KMS-11 (cell line): ENCODE data around the gene SERINC3.

Experiments used
- H2AFZ ChIP-seq: fragments of 200-600 bp; sonication (generic); 2 replicates; pipeline ENCODE4 v1.6.1; 2016; ENCODE audit warnings: antibody characterized with exemption, mixed run types, low read depth
- H3K27ac ChIP-seq: fragments of 200-600 bp; sonication (generic); 2 replicates; pipeline ENCODE4 v1.6.1; 2016; ENCODE audit warnings: mild to moderate bottlenecking, mixed run types
- H3K27me3 ChIP-seq: fragments of 200-600 bp; sonication (generic); 2 replicates; pipeline ENCODE4 v1.6.1; 2017; ENCODE audit warnings: mild to moderate bottlenecking, low read depth, mixed run types, moderate library complexity; ENCODE audit not compliant: insufficient read depth
- H3K36me3 ChIP-seq: fragments of 200-600 bp; sonication (generic); 2 replicates; pipeline ENCODE4 v1.6.1; 2017; ENCODE audit warnings: mild to moderate bottlenecking, mixed run types; ENCODE audit not compliant: insufficient read depth
- H3K4me1 ChIP-seq: fragments of 200-600 bp; sonication (generic); 2 replicates; pipeline ENCODE4 v1.6.1; 2016; ENCODE audit warnings: mild to moderate bottlenecking, low read depth, mixed run types; ENCODE audit not compliant: poor library complexity, severe bottlenecking
- H3K4me2 ChIP-seq: fragments of 200-600 bp; sonication (generic); 2 replicates; pipeline ENCODE4 v1.7.0; 2016; ENCODE audit warnings: mild to moderate bottlenecking, mixed run types
- H3K4me3 ChIP-seq: fragments of 200-600 bp; sonication (generic); IDR thresholded peaks from 2 replicates; pipeline ENCODE4 v1.6.1; 2017; ENCODE audit warnings: low read depth, low read length, mixed read lengths; ENCODE audit not compliant: insufficient read depth
- H3K79me2 ChIP-seq: fragments of 200-600 bp; sonication (generic); 2 replicates; pipeline ENCODE4 v1.6.1; 2016; ENCODE audit warnings: low read depth, mixed run types; ENCODE audit not compliant: insufficient read depth
- H3K9ac ChIP-seq: fragments of 200-600 bp; sonication (generic); 2 replicates; pipeline ENCODE4 v1.6.1; 2016; ENCODE audit warnings: mild to moderate bottlenecking, mixed run types
- H4K20me1 ChIP-seq: fragments of 200-600 bp; sonication (generic); 2 replicates; pipeline ENCODE4 v1.6.1; 2016; ENCODE audit warnings: mild to moderate bottlenecking, mixed run types; ENCODE audit not compliant: insufficient read depth
- TF ChIP-seq, protein P1 (sequence below): fragments of 200-600 bp; sonication (generic); conservative IDR thresholded peaks from 2 replicates; pipeline ENCODE4 v1.6.1; 2017; ENCODE audit warnings: low read depth, mild to moderate bottlenecking, antibody characterized with exemption, low read length, moderate library complexity, mixed read lengths

SERINC3 gene

GRCh38 chr20:44497761-44498160 lies 24.1 kb downstream of the SERINC3 start:
- H3K27me3 ChIP-seq: no peaks in the 10 kb centered on the region
- no peak overlapping the region for H2AFZ ChIP-seq
- H4K20me1 ChIP-seq: no peaks in the 10 kb centered on the region
- H3K9ac ChIP-seq: no peak overlapping the region
- H3K4me2 ChIP-seq: no peak overlapping the region
- H3K4me1 ChIP-seq: peaks cover 37% of the 10 kb centered on the region
- TF ChIP-seq, protein P1, sequence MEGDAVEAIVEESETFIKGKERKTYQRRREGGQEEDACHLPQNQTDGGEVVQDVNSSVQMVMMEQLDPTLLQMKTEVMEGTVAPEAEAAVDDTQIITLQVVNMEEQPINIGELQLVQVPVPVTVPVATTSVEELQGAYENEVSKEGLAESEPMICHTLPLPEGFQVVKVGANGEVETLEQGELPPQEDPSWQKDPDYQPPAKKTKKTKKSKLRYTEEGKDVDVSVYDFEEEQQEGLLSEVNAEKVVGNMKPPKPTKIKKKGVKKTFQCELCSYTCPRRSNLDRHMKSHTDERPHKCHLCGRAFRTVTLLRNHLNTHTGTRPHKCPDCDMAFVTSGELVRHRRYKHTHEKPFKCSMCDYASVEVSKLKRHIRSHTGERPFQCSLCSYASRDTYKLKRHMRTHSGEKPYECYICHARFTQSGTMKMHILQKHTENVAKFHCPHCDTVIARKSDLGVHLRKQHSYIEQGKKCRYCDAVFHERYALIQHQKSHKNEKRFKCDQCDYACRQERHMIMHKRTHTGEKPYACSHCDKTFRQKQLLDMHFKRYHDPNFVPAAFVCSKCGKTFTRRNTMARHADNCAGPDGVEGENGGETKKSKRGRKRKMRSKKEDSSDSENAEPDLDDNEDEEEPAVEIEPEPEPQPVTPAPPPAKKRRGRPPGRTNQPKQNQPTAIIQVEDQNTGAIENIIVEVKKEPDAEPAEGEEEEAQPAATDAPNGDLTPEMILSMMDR: no peak
- H3K4me3 ChIP-seq: no peak overlapping the region
- H3K36me3 ChIP-seq: peaks cover 3% of the 10 kb centered on the region; the same call in 1 of the 2 replicates
- H3K79me2 ChIP-seq: no peaks in the 10 kb centered on the region
- no peak overlapping the region for H3K27ac ChIP-seq

DNA sequence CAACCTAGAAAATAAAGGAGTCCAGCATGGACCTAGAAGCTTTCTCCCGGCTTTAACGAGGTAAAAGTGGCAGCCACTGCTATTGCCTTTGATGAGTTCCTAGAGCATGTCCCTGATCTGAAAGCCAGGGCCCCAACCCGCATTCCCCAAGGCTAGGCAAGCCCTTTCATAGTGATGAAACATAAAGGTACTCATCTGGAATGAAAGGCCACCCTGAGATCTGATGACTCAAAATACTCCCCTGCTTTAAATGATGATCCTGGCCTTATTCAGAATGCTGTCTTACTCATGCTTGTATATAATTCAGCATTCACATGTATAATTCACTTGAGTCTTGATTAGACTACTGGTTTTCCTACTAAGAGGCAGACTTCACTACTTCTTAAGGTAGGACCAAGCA lies 24.9 kb downstream of the SERINC3 start:
- no peak overlapping the region for H3K4me2 ChIP-seq
- no peak overlapping the region for H2AFZ ChIP-seq
- peaks cover 3% of the 10 kb centered on the region; the same call in 1 of the 2 replicates for H3K36me3 ChIP-seq
- no peaks in the 10 kb centered on the region for H3K27me3 ChIP-seq
- H3K9ac ChIP-seq: no peak overlapping the region
- H3K4me1 ChIP-seq: peaks cover 44% of the 10 kb centered on the region
- H3K27ac ChIP-seq: no peak overlapping the region
- H4K20me1 ChIP-seq: no peaks in the 10 kb centered on the region
- no peaks in the 10 kb centered on the region for H3K79me2 ChIP-seq
- no peak overlapping the region for H3K4me3 ChIP-seq
- TF ChIP-seq, protein P1: no peak

DNA sequence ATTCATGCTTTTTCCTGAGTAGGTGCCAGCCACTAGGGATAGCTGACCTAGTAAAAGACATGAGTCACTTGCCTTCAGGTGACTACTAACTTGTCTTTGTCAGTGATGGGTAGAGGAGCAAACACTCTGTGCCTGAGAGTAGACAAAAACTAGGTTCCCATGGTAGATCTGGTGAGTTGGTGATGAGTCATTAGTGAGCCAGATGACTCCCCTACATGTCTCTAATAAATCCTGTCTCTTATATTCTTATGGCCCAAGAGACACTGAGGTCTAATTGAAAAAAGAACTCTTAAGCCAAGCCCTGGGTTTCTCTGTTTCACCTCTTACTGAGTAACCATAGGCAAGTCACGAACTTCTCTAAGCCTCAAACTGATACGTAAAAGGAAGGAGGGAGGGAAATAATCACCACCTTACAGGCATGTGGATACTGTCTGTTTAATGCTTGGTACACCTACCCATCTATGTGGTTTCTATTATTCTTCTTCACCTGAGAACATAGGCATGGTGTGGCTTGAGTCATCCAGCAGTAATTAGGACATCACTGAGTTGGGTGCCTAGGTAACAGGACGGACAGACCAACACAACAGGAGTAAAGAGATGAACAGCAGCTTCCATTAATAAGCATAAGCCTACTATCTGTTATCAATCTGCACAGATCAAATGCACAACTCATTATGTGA lies 25.9 kb downstream of the SERINC3 start:
- H3K27ac ChIP-seq: 0 out of 2 replicates have a peak overlapping the region, but pooled peaks have one; percentile 21
- no peak overlapping the region; the same call in 1 of the 2 replicates for H3K4me2 ChIP-seq
- H3K36me3 ChIP-seq: 0 out of 2 replicates have a peak, but pooled peaks cover 6% of the 10 kb centered on the region
- H3K79me2 ChIP-seq: no peaks in the 10 kb centered on the region
- no peak overlapping the region for H3K4me3 ChIP-seq
- peaks cover 55% of the 10 kb centered on the region for H3K4me1 ChIP-seq
- no peaks in the 10 kb centered on the region for H4K20me1 ChIP-seq
- H2AFZ ChIP-seq: no peak overlapping the region
- H3K27me3 ChIP-seq: no peaks in the 10 kb centered on the region
- TF ChIP-seq, protein P1: no peak
- no peak overlapping the region for H3K9ac ChIP-seq

GRCh38 chr20:44495257-44495656 lies 26.6 kb downstream of the SERINC3 start:
- Histone ChIP-seq H3K27me3 (no peaks in the 10 kb centered on the region), H3K4me1 (peaks cover 62% of the 10 kb centered on the region), H3K4me2 (peak overlapping the region; percentile 30), H3K27ac (peak overlapping the region; percentile 21; the same call in 1 of the 2 replicates), H3K9ac (no peak overlapping the region), H2AFZ (no peak overlapping the region), H3K4me3 (no peak overlapping the region), H3K36me3 (0 out of 2 replicates have a peak, but pooled peaks cover 6% of the 10 kb centered on the region), H4K20me1 (no peaks in the 10 kb centered on the region), H3K79me2 (no peaks in the 10 kb centered on the region)
- TF ChIP-seq, protein P1: no peak
